GM18858 (cell line): Measurements from ENCODE around the gene SFSWAP.
"Not testable (repeated sequence)": the region's sequence is repeated elsewhere in the genome, so short reads cannot be mapped to it uniquely, and the experiment has no call there.

Experiments
- ATAC-seq: cut with Tn5 transposase; IDR thresholded peaks from one replicate; pipeline ENCODE4 v1.9.1; 2021; ENCODE audit not compliant: unreplicated experiment

SFSWAP gene

DNA sequence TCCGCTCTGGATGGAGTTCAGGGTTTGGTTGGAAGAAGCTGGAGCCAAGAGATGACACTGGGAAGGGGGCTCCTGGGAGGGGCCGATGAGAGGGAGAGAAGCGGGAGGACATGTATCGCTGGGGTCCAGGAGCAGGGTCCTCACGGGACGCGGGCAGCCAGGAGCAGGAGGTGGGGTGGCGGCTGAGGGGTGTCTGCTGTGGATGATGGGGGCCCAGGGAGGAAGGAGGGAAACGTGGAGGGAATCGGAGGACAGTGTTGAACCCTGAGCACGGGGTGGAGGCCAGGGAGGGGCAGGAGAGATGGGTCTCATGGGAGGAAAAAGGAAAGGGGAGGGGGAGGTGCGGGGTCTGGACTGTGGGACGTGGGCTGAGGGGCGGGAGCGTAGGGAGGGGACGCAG lies 31.7 kb upstream of the SFSWAP start:
- ATAC-seq, result not testable (repeated sequence)

DNA sequence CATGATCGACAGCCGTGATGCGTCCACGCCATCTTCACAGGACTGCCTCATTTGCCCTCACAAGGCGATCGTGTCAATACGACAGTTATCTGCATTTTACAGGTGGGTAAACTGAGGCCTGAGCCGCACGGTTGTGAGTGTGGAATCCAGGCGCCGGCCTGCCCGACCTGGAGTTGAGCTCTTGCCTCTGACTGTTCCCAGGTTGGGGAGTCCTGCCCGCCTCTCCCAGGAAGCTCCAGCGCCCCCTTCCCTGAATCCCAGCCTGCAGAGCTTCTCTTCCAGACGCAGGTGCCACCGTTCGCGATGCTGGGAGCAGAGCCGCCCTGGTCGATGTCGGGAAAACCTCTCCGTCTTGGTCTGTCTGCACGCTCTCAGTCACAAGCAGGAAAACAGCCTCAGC lies 31.1 kb upstream of the SFSWAP start:
- not testable (repeated sequence) for ATAC-seq

DNA sequence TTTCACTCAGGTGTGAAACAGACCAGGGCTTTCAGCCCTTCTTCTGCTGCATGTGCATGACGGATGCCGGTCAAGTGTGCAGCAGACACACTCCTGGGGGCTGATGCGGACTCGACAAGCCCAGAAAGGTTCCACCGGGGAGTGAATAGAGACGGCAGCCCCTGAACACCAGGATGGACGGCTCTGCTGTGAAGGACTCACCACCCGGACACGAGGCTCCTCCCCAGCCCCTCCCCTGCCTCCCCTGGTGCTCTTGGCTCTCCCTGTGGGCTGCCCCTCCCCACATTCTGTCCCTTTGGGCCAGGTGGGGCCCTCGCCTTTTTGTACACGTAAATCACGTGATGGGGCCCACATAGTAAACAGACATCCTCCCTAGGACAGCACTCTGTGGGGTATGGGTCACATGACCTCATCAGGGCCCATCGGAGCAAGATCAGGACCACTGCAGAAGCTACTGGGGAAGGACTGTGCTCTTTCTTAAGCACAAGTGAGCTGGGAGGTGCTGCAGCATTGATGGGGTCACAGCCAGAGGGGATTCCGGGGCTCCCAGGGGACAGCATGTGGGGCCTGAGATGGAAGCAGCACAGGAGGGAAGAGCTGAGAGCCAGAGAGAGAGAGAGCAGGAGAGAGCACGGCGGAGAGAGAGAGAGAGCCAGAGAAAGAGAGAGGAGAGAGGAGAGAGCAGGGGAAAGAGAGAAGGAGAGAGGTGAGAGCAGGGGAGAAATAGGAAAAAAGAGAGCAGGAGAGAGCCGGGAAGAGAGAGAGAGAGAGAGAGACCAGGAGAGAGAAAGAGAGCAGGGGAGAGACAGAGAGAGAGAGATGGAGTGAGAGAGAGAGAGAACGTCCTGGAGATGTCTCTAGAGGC lies 30.3 kb upstream of the SFSWAP start:
- ATAC-seq, result not testable (repeated sequence)

DNA sequence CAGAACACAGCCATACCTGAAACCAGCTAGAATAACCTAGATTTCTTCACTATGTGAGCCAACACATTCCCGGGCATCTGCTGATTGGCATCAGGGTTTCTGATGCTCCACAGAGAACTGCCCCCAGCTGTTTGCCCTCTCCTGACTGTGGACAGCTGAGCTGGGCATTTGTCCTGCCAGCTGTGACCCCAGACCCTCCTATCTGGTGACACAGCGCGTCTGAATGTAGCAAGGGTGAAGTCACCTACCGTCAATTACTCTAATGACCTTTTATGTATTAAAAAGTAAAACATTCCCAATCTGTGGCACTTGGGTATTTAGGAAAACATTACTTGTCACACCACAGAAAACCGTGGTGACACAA lies 29.7 kb upstream of the SFSWAP start:
- no peak for ATAC-seq

DNA sequence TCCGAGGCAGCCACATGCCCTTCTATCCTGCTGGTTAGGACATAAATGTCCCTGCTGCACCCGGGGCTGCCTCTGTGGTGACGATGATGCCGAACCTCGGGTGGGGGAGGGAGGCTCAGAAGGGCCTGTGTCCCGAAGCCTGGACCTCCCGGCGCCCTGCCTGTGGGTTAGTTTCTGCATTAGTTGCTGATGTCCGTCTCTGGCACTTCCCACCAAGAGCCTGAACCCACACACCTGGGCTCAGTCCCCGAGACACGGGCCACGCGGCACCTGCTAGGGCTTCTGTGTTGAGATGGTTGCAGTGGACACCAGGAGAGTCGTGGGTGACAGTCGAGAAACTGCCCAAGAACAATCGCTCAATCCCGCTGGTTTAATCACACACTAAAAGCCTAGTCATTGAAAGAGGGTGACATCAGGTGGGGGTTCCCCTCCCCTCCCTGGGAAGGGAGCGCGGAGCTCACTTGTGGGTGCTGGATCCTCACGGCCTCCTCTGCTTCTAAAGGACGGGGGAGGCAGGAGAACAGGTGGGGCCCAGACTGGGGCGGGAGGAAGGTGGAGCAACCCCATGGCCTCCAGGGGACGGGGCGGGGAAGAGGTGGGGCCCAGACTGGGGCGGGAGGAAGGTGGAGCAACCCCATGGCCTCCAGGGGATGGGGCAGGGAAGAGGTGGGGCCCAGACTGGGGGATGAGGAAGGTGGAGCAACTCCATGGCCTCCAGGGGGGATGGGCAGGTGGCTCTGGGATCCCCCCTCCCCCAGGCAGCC lies 29.0 kb upstream of the SFSWAP start:
- ATAC-seq, result peak; percentile 95

DNA sequence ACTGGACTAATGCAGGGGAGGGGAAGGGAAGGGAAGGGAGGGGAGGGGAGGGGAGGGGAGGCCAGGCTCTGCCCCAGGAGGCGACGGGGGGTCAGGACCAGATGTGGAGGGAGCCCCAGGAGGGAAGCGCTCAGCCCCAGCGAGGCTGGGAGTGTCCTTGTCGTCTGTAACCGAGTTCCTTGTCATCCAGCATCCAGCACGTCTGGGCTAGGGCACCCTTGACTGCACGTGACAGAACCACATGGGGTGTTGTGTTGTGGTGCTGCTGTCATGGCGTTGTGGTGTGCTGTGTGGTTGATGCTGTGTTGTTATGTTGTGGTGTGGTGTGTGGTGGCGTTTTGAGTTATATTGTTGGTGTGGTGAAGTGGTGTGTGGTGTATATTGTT lies 28.4 kb upstream of the SFSWAP start:
- no peak for ATAC-seq

DNA sequence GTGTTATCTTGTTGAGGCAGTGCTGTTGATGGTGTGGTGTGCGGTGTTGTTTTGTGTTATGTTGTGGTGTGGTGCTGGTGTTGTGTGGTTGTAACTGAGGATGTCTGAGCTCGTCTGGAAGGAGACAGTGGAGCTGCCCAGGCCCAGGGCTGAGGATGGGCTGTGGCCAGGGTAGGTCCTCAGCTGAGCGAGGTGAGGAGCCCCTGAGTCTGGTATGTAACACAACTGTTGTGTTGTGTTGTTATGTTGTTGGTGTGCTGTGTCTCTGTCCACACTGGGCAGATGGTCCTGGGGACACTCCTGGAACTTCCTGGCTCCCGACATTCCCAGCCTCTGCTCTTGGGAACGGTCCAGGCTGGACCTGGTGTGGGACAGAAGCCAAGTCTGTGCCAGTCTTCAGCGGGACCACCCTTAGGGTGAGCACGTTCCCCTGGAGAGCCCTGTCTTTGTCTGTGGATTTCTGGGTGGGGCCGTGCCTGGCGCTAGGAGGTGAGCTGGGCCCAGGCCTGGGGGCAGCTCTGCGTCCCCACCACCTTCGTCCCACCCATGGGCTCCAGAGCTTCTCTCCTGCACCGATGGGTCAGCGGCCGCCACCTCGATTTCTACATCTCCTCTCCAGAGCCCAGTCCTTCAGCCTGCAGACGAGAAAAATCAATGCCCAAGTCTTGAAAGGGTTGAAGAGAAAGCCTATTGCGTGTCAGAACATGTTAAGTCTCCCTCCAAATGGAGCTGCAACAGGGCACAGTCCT lies 27.4 kb upstream of the SFSWAP start:
- ATAC-seq, result no peak

DNA sequence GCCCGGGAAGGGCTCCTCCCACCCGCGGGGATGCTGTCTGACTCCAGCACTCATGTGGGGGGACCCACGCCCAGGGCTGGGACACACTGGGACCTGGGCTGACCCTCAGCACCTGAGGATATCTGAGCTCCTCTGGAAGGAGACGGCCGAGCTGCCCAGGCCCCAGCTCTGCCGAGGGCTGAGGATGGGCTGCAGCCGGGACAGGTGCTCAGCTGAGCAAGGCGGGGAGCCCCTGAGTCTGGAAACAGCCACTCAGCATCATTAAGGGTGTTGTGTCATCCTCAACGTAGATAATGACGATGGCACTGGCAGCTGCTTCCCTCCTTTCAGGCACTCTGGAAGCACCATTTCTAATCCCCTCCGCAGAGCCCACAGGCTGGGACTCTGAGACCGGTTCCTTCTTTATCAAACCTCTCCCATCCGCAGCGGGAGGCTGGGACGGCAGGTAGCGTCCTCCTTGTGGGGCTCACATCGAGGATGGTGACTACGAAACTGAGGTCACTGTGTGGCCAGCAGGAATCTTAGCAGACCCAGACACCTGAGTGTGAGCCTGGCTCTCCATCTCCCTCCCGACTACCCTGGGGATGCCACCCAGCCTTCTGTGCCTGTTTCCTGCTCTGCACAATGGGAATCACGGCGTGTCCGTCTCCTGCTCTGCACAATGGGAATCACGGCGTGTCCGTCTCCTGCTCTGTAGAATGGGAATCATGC lies 26.7 kb upstream of the SFSWAP start:
- ATAC-seq, result no peak

DNA sequence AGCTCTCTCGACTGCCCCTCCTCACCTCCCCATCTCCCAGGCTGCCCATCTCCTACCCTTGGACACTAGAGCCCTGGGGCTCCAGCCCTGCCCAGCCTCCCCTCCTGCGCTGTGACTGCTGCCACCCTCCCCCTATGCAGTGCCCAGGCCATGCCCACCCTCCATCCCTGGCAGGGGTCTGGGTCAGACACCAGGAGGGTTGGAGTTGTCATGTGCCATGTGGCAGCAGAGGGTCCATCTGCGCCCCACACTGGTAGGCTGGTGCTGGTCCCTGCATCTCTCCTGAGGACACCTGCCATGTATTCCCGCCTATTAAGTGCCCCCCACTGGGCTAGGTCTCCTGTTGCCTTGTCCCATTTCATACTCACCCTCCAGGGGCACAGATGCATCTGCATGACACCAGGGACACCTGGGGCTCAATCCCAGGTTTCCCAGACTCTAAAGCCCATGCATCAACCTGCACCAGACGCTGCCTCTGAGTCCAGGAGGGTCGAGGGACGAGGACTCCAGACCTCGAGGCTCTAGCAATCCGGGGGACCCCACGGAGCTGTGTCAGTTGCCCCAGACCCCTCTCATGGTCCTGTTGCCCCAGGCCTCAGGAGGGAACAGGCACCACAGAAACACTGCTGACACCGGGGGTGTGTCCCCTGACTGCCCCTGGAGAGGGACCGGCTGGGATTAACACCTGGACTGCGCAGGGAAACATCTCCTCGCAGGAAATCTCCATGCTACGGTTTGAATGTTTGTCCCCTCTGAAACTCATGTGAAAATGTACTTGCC lies 23.4 kb upstream of the SFSWAP start:
- no peak for ATAC-seq

DNA sequence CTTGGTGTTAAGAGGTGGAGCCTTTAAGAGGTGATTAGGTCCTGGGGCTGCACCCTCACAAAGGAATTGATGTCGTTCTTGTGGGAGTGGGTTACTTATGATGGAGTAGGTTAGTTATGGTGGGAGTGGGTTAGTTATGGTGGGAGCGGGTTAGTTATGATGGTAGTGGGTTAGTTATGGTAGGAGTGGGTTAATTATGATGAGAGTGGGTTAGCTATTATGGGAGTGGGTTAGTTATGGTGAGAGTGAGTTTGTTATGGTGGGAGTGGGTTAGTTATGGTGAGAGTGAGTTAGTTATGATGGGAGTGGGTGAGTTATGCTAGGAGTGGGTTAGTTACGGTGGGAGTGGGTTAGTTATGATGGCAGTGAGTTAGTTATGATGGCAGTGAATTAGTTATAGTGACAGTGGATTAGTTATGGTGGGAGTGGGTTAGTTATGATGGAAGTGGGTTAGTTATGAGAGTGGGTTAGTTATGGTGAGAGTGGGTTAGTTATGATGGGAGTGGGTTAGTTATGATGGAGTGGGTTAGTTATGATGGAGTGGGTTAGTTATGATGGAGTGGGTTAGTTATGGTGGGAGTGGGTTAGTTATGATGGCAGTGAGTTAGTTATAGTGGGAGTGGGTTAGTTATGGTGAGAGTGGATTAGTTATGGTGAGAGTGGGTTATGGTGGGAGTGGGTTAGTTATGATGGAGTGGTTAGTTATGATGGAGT lies 22.6 kb upstream of the SFSWAP start:
- no peak for ATAC-seq

DNA sequence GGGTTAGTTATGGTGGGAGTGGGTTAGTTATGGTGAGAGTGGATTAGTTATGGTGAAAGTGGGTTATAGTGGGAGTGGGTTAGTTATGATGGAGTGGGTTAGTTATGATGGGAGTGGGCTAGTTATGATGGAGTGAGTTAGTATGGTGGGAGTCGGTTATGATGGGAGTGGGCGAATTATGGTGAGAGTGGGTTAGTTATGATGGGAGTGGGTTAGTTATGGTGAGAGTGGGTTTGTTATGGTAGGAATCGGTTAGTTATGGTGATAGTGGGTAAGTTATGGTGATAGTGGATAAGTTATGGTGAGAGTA lies 22.1 kb upstream of the SFSWAP start:
- ATAC-seq, result no peak

DNA sequence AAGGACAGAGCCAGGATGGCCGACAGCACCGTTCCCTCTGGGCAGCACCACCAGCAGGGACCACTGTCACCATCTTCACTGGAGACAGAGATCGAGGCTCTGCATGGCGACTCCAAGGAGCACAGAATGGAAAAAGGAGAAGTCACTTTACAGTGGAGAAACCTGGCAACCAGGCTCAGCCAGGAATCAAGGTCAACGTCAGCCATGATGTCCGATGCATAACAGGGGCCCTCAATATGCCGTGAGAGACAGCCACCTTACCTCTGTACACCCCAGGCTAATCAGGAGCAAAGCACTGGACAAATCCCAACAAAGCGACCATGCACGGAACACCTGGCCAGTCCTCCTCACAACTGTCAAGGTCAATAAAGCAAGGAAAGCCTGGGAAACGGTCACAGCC lies 20.6 kb upstream of the SFSWAP start:
- no peak for ATAC-seq

DNA sequence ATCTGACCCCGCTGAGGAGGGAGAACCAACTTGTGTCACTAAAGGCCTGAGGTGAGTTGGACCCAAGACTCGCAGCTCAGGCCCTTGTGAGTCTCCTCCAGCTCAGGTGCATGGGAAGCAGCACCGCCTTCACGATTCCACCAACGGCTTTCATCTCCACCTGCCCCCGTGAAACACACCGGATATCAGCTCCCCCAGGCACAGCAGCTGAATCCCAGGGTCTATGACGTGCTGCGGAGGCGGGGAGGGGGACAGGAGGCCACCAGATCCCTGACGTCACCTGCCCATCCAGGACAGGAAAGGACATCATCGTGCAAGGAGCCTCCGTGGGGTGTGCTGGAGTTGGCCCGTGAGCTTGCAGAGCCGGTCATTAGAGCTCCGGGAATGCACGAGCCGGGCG lies 18.5 kb upstream of the SFSWAP start:
- ATAC-seq, result no peak

DNA sequence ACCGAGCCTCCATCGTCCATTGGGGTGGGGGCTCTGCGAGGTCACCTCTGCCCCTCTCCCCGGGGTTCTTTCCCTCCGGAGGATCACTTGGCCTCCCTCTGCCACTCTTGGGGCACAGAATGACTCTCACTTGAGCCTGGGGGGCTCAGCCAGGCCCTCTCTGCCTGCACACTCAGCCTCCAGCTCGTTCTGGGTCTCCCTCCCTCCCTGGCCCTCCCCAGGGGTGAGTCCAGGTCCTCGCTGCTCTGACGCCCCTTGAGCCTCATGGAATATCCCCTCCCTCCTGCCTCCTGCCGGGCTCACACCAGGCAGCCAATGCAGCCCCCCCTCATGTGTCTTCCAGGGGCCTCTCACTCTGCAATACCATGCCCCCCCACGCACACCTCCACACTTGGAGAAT lies 17.7 kb upstream of the SFSWAP start:
- no peak for ATAC-seq

DNA sequence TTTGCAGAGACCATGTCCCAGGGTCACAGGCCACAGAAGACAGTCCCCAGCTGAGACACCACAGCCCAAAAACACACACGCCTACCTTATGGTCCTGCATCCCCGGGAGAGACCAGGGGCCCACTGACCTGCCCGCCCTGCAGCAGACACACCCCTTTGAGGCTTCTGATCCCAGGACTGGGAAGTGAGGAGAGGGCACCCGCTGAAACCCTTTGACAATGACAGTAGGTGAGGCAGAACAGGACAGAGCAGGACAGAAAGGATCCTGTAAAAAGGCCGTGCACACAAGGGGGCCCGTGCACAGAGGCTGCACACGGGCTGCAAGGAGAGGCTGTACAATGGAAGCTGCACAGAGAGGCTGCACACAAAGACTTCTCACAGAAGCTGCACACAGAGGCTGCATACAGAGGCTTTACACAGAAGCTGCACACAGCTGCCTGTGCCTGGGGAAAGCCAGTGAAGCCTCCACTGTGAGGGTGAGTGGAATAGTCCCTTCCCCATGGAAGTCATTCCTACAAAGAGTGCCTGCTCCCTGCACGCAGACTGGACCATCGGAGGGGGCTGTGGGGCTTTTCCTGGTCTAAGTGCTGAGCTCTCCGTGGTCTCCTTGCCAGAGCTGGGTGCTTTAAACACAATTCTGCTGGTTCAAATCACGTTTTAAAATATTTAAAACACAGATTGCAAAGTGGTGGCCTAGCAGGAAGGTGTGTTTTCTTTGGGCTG lies 16.6 kb upstream of the SFSWAP start:
- no peak for ATAC-seq

DNA sequence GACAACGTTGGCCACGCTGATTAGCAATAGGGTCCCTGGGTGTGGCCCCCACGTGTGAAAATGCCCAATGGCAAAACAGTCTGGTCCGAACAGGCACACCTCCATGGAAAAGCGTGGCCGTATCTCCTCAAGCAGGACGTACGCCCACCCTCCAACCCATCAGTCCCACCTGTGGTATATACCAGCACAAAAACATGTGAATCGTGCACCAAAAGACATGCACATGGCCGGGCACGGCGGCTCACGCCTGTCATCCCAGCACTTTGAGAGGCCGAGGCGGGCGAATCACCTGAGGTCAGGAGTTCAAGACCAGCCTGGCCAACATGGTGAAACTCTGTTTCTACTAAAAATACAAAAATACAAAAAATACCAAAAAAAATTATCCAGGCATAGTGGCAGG lies 14.9 kb upstream of the SFSWAP start:
- no peak for ATAC-seq

DNA sequence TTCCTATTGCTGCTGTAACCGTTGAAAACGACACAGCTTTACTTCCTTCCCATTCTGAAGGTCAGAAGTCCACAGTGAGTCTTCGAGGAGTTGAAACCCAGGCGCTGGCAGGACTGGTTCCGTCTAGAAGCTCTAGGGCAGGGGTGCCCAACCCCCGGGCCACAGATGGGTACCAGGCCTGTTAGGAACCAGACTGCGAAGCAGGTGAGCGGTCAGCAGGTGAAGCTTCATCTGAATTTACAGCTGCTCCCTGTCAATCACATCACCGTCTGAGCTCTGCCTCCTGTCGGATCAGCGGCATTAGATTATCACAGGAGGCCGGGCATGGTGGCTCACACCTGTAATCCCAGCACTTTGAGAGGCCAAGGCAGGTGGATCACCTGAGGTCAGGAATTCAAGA lies 12.6 kb upstream of the SFSWAP start:
- ATAC-seq, result no peak

DNA sequence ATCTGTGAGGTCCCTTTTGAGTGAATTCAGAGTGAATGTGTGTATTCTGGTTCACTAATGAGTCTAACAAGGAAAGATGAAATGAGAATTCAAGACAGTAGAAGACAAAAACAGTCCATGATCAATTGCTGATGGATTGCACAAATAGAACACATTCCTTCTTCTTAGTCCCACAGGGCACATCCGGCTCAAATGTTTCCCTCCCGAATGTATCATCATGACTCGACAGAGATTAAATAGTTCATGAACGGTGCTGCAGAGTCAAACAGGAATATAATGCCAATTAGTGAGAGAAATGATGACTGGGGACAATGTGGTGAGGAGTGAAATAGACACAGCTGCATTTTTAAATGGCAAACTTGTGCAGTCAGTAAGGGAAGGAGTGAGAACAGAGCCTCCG lies 11.5 kb upstream of the SFSWAP start:
- ATAC-seq, result no peak

DNA sequence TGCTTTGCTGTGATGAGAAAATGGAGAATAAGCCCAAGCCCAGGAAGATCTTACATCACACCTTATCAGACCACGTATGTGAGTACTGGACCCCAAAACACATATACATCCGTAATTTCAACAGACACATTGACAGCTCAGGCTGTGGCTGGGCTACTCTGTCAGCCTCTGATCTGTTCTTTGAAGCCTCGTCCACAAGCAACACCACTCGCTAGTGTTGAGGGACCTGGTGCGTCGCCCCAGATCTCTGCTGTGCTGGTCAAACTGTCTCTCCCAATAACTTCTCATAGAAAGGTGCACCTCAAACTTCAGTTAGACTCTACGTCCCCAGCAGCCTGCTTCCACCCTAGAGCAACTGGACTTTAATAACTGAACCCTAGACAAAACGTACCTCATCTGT lies 10.6 kb upstream of the SFSWAP start:
- ATAC-seq, result no peak
